ENCODE results near the gene BRD8. TPM values are rescaled to one million over a fixed set of nuclear protein-coding genes. Genes with fewer than 3 reads are reported as not detected.

Gene BRD8
- total RNA-seq, 2 experiments from 2014 or later = 74.6 to 77.1 TPM

DNA sequence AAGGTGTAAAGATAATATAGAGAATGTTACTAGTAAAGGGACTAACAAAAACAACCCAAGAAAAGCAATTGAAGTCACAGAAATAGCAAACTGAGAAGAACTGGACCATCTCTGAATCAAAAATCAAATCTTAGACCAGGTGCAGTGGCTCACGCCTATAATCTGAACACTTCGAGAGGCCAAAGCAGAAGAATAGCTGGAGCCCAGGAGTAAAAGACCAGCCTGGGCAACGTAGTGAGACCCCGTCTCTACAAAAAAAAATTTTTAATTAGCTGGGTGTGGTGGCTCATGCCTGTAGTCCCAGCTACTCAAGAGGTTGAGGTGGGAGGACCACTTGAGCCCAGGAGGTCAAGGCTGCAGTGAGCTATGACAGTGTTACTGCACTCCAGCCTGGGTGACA, 67.2 kb downstream of the BRD8 start:
- Mint-ChIP-seq H3K9me3 (no peaks in the 10 kb centered on the region), H3K36me3 (ENCODE audit: low read depth) (no peaks in the 10 kb centered on the region), H3K27ac (no peak overlapping the region), H3K27me3 (peaks cover 14% of the 10 kb centered on the region), H3K4me3 (no peak overlapping the region), H3K4me1 (no peaks in the 10 kb centered on the region)
- ChIA-PET POLR2A (no interaction called here), CTCF (no interaction called here)
- DNase-seq = no peak

DNA sequence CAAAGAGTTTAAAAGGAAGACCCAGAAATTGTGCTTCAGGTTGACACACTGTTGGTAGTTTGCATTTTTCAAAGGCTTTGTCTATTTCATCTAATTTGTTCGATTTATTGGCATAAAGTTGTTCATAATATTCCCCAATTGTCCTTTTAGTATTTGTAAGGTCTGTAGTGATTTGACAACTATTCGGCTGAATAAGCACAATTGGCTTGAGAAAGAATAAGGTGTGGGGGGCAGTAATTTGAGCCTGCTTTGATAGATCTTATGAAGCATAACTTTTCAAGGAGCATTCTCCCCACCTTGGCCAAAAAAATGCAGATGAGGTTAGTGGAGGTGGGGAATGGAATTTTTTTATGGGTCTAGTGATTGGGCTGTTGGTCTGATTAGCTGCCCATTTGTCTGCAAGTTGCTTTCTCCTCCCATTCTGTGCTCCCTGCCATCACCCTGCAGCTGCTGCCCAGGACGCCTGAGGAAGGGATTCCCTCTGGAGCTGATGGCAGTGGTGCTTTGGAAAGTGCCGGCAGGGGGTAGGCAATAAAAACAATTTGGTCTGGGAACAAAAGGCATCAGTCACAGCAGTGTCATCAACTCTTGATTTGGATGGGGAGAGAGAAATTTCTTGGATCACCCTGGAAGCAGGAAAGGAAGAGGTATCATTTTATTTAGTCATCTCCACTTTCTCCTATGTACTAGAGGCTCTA, 68.0 kb downstream of the BRD8 start:
- H3K4me1 Mint-ChIP-seq = no peaks in the 10 kb centered on the region
- no peak for DNase-seq
- ChIA-PET CTCF (interaction anchor here (1.2 to 1.5 kb wide), 2 partner anchors 18 to 33 kb away, joined by 3 to 5 read pairs; no protein-coding TSS in a partner anchor), POLR2A (no interaction called here)
- H3K9me3 Mint-ChIP-seq = no peaks in the 10 kb centered on the region
- H3K4me3 Mint-ChIP-seq = no peak overlapping the region
- peaks cover 14% of the 10 kb centered on the region for H3K27me3 Mint-ChIP-seq
- no peaks in the 10 kb centered on the region for H3K36me3 Mint-ChIP-seq (ENCODE audit: low read depth)
- H3K27ac Mint-ChIP-seq = no peak overlapping the region

DNA sequence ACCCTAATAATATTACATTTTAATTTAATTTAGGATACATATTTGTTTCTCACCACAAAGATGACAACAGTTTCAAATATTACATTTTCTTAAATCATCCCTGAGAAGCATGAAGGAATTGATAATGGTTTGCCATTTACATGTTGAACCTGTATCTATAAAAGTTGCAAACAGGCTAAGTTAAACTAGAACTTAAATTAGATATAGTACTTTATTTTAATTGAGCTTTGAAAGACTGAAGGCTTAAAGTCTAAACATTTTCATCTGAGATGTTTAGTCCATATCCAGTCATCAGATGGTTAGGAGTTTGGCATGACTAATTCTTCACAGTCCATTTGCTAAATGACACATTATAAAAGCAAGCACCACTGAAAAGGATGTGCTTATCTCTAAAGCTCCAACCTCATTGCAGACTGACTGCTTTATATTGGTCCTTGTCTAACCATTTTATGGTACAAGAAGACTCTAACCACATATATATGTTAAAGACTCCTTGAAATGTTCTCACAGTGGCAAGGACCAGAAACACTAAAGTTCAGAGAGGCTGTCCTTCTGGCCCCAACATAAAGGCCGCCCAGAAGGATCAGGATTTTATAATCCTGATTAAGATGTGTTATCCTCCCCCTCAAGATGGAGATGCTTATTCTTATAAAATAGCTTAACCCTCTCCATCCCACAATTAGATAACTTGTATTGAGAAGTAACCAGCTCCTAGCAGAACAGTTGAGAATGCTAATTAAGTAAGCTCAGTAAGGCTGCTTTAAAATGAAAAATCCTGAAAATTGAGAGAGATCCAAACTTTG, 68.8 kb downstream of the BRD8 start:
- Mint-ChIP-seq H3K9me3 (no peaks in the 10 kb centered on the region), H3K4me1 (no peaks in the 10 kb centered on the region), H3K4me3 (no peak overlapping the region), H3K27ac (no peak overlapping the region), H3K27me3 (peaks cover 14% of the 10 kb centered on the region), H3K36me3 (ENCODE audit: low read depth) (no peaks in the 10 kb centered on the region)
- ChIA-PET POLR2A (no interaction called here), CTCF (interaction anchor here (0.7 to 1.5 kb wide), 5 partner anchors 9 to 73 kb away, joined by 3 to 5 read pairs (median 3); no protein-coding TSS in a partner anchor)
- DNase-seq = no peak

DNA sequence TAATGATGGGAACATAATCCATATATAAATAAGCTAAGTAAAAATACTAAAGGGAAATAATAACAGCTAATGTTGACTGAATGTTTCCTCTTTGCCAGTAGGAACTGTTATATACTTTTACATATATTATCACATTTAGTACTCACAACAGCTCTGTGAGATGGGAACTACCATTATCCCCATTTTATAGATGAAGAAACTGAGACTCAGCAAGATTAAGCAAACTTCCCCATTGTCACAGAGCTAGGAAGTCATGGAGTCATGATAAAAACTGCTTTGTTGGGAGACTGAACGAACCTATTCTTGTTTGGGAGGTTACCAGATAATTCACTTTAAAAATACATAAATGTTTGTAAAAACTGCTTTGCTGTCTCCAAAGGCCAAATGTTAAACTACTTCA, 71.2 kb downstream of the BRD8 start:
- Mint-ChIP-seq H3K4me3 (no peak overlapping the region), H3K27ac (no peak overlapping the region), H3K4me1 (peaks cover 4% of the 10 kb centered on the region), H3K9me3 (no peaks in the 10 kb centered on the region), H3K36me3 (ENCODE audit: low read depth) (no peaks in the 10 kb centered on the region), H3K27me3 (peaks cover 14% of the 10 kb centered on the region)
- ChIA-PET CTCF (no interaction called here), POLR2A (no interaction called here)
- DNase-seq = no peak

DNA sequence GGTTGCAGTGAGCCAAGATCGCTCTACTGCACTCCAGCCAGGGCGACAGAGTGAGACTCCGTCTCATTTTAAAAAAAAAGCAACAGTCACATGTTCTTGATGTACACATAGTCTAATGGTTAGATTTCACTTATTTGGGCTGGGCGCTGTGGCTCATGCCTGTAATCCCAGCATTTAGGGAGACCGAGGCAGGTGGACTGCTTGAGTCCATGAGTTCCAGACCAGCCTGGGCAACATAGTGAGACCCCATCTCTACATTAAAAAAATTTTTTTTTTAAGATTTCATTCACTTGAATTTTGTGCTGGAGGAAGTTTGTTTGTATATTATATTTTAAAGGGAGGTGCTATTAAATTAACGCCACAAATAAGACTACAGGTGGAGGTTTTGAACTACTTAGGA, 72.7 kb downstream of the BRD8 start:
- no peak overlapping the region for H3K4me3 Mint-ChIP-seq

DNA sequence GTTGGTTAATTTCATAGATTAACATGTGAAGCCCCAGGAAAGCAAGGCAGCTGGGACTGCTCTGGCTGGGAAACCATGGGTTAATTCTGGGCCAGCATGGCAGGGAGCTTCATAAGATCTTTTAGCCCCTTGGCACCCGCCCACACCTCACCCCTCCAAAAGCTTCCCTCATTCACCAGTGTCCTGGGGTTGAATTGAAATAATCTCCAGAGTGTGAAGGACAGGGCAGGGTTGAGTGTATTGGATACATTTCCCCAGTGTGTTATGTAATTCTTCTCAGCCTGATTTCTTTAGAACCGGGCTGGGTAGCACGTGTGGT, 75.2 kb downstream of the BRD8 start:
- no peak overlapping the region for H3K4me3 Mint-ChIP-seq
- no peaks in the 10 kb centered on the region for H3K9me3 Mint-ChIP-seq
- peaks cover 5% of the 10 kb centered on the region for H3K27me3 Mint-ChIP-seq
- ChIA-PET CTCF (interaction anchor here (1.0 to 1.6 kb wide), 4 partner anchors 12 to 67 kb away, joined by 3 to 4 read pairs (median 3); no protein-coding TSS in a partner anchor), POLR2A (no interaction called here)
- no peak for DNase-seq
- H3K36me3 Mint-ChIP-seq (ENCODE audit: low read depth) = no peaks in the 10 kb centered on the region
- H3K4me1 Mint-ChIP-seq = peaks cover 4% of the 10 kb centered on the region
- no peak overlapping the region for H3K27ac Mint-ChIP-seq

More for the DNA sequence above, 72.7 kb downstream of the BRD8 start:
- no peak for DNase-seq
- H3K27me3 Mint-ChIP-seq = peaks cover 11% of the 10 kb centered on the region
- POLR2A ChIA-PET = no interaction called here
- no peak overlapping the region for H3K27ac Mint-ChIP-seq
- no peaks in the 10 kb centered on the region for H3K36me3 Mint-ChIP-seq (ENCODE audit: low read depth)
- no peaks in the 10 kb centered on the region for H3K9me3 Mint-ChIP-seq
- H3K4me1 Mint-ChIP-seq = peaks cover 4% of the 10 kb centered on the region
- CTCF ChIA-PET = interaction anchor here (0.6 kb wide), 1 partner anchor 49 kb away, joined by 3 read pairs; no protein-coding TSS in a partner anchor

DNA sequence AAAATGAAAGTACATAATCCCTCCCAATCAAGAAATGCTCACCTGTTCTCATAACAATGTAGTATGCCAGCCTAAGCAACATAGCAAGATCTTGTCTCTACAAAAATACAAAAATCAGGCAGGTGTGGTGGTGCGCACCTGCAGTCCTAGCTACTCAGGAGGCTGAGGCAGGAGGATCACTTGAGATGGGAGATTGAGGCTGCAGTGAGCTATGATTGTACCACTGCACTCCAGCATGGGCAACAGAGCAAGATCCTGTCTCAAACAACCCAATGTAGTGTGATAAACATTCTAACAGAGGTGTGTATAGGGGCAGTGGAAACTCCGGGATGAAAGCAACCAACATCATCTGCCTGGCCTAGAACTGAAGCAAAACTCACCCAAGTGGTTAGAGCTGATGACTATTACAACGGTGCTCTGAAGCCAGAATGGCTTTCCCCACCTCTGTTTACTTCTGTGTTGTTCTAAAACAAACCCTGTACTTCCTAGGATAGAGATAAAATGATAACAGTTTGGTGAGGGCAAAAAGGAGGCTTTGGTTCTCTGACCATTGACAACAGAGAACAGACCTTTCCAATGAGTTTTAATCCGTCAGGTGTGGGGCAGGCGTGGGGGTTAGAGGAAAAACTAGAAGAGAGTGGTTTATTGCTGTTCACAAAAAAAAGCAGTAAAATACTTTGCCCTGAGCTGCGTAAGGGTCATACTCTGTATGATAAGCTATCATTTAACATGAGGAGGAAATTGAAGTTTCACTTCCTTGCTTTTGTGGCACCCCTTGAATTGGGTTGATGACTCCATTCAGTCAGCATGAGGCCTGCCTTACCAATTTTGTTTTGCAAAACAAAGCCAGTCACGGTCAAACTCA, 75.7 kb downstream of the BRD8 start:
- no peak for DNase-seq

DNA sequence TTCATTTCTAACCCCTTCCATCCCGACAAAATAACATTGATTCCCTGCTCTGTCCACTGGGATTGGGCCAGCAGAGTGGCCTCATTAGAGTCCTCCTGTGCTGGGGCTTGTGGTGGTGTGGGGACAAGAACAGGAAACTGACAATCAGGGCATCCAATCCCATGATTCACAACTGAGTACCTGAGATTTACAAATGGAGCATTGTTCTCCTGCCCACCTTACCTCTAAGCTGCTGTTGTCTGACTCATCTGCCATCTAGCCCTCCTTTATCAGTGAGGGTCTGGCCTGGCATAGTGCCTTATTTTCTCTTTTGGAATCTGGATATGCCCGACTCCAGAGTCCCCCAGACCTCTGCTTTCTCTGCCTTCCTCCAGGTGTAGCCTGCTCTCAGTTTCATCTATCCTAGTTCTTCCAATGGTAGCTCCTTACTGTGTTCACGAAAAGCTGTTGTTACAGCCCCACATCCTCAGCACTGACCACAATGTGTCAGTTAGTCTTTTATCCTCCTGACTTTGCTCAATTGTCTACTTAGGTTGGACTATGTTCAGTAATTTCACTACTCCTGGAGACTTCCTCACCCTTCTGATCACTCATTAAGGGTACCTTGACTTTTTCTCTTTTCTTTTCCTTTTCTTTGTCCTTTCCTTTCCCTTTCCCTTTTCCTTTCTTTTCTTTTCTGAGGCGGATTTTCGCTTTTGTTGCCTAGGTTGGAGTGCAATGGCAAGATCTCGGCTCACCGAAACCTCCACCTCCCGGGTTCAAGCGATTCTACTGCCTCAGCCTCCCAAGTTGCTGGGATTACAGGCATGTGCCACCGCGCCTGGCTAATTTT, 81.2 kb downstream of the BRD8 start:
- Mint-ChIP-seq H3K27me3 (peaks cover 5% of the 10 kb centered on the region), H3K36me3 (ENCODE audit: low read depth) (no peaks in the 10 kb centered on the region), H3K4me1 (peaks cover 31% of the 10 kb centered on the region), H3K4me3 (no peak overlapping the region), H3K9me3 (no peaks in the 10 kb centered on the region), H3K27ac (no peak overlapping the region)
- CTCF ChIA-PET = no interaction called here
- DNase-seq = no peak
- POLR2A ChIA-PET = no interaction called here

More for the DNA sequence above, 75.7 kb downstream of the BRD8 start:
- POLR2A ChIA-PET = no interaction called here
- no peaks in the 10 kb centered on the region for H3K9me3 Mint-ChIP-seq
- peaks cover 4% of the 10 kb centered on the region for H3K4me1 Mint-ChIP-seq
- peaks cover 5% of the 10 kb centered on the region for H3K27me3 Mint-ChIP-seq
- CTCF ChIA-PET = interaction anchor here (0.5 to 1.6 kb wide), 5 partner anchors 11 to 325 kb away, joined by 3 to 5 read pairs (median 3); no protein-coding TSS in a partner anchor
- H3K36me3 Mint-ChIP-seq (ENCODE audit: low read depth) = no peaks in the 10 kb centered on the region
- H3K27ac Mint-ChIP-seq = no peak overlapping the region
- no peak overlapping the region for H3K4me3 Mint-ChIP-seq

DNA sequence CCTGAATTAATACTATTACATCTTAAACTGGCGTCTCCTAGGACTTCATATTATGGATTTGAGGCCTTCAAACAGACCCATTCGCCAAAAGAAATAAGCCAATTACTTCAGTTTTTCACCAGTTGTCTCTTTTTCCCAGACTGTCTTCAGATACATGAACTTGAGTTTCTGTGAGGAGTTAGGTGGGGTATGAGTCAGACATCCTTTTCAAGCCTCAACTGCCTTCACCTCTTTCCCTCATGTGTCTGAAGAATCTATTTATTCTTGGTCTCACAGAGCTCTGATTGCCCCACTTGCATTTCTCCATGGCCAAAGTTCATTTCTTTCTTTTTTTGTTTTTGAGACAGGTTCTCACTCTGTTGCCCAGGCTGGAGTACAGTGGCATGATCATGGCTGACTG, 82.1 kb downstream of the BRD8 start:
- Mint-ChIP-seq H3K4me3 (no peak overlapping the region), H3K36me3 (ENCODE audit: low read depth) (no peaks in the 10 kb centered on the region), H3K27ac (peak overlapping the region; percentile 67), H3K9me3 (no peaks in the 10 kb centered on the region), H3K4me1 (peaks cover 31% of the 10 kb centered on the region), H3K27me3 (peaks cover 5% of the 10 kb centered on the region)
- ChIA-PET CTCF (no interaction called here), POLR2A (interaction anchor here (0.7 kb wide), 1 partner anchor 28 kb away, joined by 3 read pairs; no protein-coding TSS in a partner anchor)
- no peak for DNase-seq

DNA sequence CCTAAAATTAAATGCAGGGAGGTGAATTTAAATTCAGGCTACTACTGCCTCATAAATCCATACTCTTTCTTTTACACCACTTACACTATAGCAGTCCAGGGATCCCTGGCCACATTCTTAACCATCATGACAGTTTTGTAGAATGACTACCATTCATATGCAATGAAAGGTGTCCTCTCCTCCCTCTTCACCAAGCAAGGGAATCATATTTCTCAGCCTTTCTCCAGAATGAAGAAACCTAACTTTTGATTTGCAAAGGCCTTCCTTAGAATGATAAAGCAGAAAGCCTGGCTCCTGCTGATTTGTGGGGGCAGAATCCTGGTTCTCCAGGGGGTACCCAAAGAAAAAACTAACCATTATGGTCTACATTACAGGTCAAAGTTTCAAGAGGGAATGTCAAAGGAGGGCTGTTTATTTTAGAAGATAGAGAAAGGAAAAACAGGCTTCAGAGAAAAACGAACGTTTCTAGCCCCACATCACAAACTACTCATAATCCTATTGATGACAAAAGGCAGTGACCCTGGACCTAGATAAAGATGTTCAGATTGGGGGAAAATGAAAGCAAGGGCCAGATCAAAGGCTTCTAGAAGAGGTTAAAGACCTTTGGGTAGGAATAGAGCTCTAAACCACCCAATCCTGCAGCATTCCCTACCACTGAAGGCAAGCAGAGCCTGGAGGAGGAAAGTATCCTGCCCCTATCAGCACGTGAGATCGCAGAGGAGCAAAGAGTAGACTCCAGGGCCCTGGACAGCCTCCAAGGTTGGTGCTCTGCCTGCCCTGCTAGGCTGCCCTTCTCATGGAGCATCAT, 83.1 kb downstream of the BRD8 start:
- H3K27me3 Mint-ChIP-seq = peaks cover 5% of the 10 kb centered on the region

DNA sequence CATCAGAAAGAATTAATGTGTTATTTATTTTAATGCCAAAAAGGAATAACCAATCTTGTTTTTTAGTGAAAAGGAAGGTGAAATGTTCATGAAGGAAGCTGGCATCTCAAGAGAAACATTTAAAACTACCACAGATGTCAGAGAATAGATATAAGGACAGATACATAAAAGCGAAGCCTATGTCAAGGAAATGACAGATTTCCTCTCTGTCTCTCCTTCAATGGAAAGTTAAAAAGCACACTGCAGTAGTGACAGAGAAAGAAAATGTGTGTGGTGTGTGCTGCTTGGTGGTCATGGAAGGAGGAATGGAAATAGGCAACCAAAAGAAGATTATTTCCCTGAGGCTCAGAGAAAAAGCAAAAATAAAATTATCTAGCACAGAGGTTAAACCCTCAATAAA, 85.4 kb downstream of the BRD8 start:
- H3K27me3 Mint-ChIP-seq = peaks cover 2% of the 10 kb centered on the region
- no peak overlapping the region for H3K4me3 Mint-ChIP-seq
- H3K4me1 Mint-ChIP-seq = peaks cover 31% of the 10 kb centered on the region
- ChIA-PET CTCF (interaction anchor here (1.1 kb wide), 1 partner anchor 11 kb away, joined by 3 read pairs; no protein-coding TSS in a partner anchor), POLR2A (no interaction called here)
- DNase-seq = no peak
- no peak overlapping the region for H3K27ac Mint-ChIP-seq
- H3K9me3 Mint-ChIP-seq = no peaks in the 10 kb centered on the region
- H3K36me3 Mint-ChIP-seq (ENCODE audit: low read depth) = no peaks in the 10 kb centered on the region

More for the DNA sequence above, 83.1 kb downstream of the BRD8 start:
- Mint-ChIP-seq H3K4me1 (peaks cover 31% of the 10 kb centered on the region), H3K4me3 (no peak overlapping the region), H3K27ac (no peak overlapping the region), H3K9me3 (no peaks in the 10 kb centered on the region), H3K36me3 (ENCODE audit: low read depth) (no peaks in the 10 kb centered on the region)
- ChIA-PET POLR2A (no interaction called here), CTCF (interaction anchor here (1.2 kb wide), 1 partner anchor 13 kb away, joined by 5 read pairs; no protein-coding TSS in a partner anchor)
- no peak for DNase-seq

Measured in activated CD4-positive, alpha-beta T cell treated with anti-CD3 and anti-CD28 coated beads, Interleukin-2, amount 10 ng/mL, durations not matched to agents 7 days and 5 days (primary cell).